GM13977 (cell line): ENCODE measurements around the gene PLCD1.

ENCODE experiments used
- DNase-seq: peaks from one replicate; pipeline ENCODE4 v3.0.0; 2012; ENCODE audit warnings: low spot score
- CTCF ChIP-seq: IDR thresholded peaks from 2 replicates; pipeline ENCODE4 v1.5.1; 2012; ENCODE audit warnings: mild to moderate bottlenecking, control low read depth; ENCODE audit not compliant: insufficient read depth; ENCODE audit errors: extremely low read depth, missing control alignments
- in situ Hi-C: fragments of 300-500 bp; cut with MboI; formaldehyde crosslinking; loops from one replicate; pipeline ENCODE4 v1.12.0; 2022; ENCODE audit warnings: low sequenced_read_pairs, low pct_unique_long_range_greater_than_20kb, mixed read lengths, inconsistent platforms; ENCODE audit not compliant: unreplicated experiment

PLCD1 gene

GRCh38 chr3:38016410-38016809 is 13.0 kb downstream of the PLCD1 start:
- TF ChIP-seq CTCF = no peak
- in situ Hi-C loops = no loop called here
- no peak for DNase-seq

GRCh38 chr3:38015984-38016383 is 13.5 kb downstream of the PLCD1 start:
- TF ChIP-seq CTCF = no peak
- no peak for DNase-seq
- in situ Hi-C loops = no loop called here

- in situ Hi-C loops = no loop called here
- TF ChIP-seq CTCF = no peak
- no peak for DNase-seq
These were observed 14.0 kb downstream of the PLCD1 start for GRCh38 chr3:38015485-38015884.

- TF ChIP-seq CTCF = no peak
- in situ Hi-C loops = no loop called here
- no peak for DNase-seq
These were observed 18.3 kb downstream of the PLCD1 start for GRCh38 chr3:38011111-38011510.

- in situ Hi-C loops = no loop called here
- TF ChIP-seq CTCF = no peak
- DNase-seq = no peak
These were observed 19.4 kb downstream of the PLCD1 start for GRCh38 chr3:38009807-38010591.

- in situ Hi-C loops = no loop called here
- DNase-seq = no peak
- TF ChIP-seq CTCF = no peak
These were observed 20.4 kb downstream of the PLCD1 start for GRCh38 chr3:38008971-38009580.
